Aorta (tissue), 5 donors: ENCODE measurements around the gene NR6A1. TPM values are rescaled to one million over a fixed set of nuclear protein-coding genes. Genes with fewer than 3 reads are reported as not detected.

ENCODE experiments used
- ATAC-seq: fragments of 200-7000 bp; cut with Tn5 transposase; one replicate; pipeline ENCODE4 v1.9.1; 2022; ENCODE audit warnings: moderate library complexity; ENCODE audit not compliant: low FRiP score
- DNase-seq, 2 donors: peaks; one replicate each; pipeline ENCODE4 v3.0.0-alpha.2; 2020
- H3K27ac ChIP-seq, 2 donors: one replicate each; pipeline ENCODE4 v1.5.1; 2013; ENCODE audit warnings: low read length in 2 of 2, mild to moderate bottlenecking in 2 of 2, moderate library complexity in 2 of 2, control low read depth in 1 of 2, inconsistent platforms in 1 of 2, low read depth in 1 of 2
- H3K27me3 ChIP-seq, 2 donors: one replicate each; pipeline ENCODE4 v1.6.1; 2013; ENCODE audit warnings: control low read depth in 1 of 2, low read length in 1 of 2, mild to moderate bottlenecking in 1 of 2, moderate library complexity in 1 of 2; ENCODE audit not compliant: insufficient read depth in 2 of 2, control insufficient read depth in 1 of 2
- H3K36me3 ChIP-seq, 2 donors: one replicate each; pipeline ENCODE4 v1.6.1; 2013; ENCODE audit warnings: control low read depth in 1 of 2, low read length in 1 of 2, mild to moderate bottlenecking in 1 of 2; ENCODE audit not compliant: insufficient read depth in 2 of 2, control insufficient read depth in 1 of 2
- H3K4me1 ChIP-seq, 2 donors: one replicate each; pipeline ENCODE4 v1.6.1; 2013; ENCODE audit warnings: low read length in 2 of 2, control low read depth in 1 of 2, mild to moderate bottlenecking in 1 of 2, moderate library complexity in 1 of 2; ENCODE audit not compliant: insufficient read depth in 2 of 2, control insufficient read depth in 1 of 2
- H3K4me3 ChIP-seq, 2 donors: one replicate each; pipeline ENCODE4 v1.5.1; 2013; ENCODE audit warnings: low read length in 2 of 2, control low read depth in 1 of 2, mild to moderate bottlenecking in 1 of 2
- H3K9me3 ChIP-seq: one replicate; pipeline ENCODE4 v1.6.1; 2013; ENCODE audit warnings: mild to moderate bottlenecking, low read length; ENCODE audit not compliant: control insufficient read depth
- WGBS, 2 donors: extraction: QIAGEN DNeasy Blood & Tissue Kit; methylation state at CpG; one replicate each; pipeline ENCODE4 v1.1.7; 2013; 5-methylcytosine and 5-hydroxymethylcytosine counted together
- intact Hi-C, 2 donors: fragments of 100-400 bp; cut with DNase I; formaldehyde crosslinking; loops; one replicate each; pipeline versions ENCODE4 v1.14.2 to v1.15.0; 2022
- polyA plus RNA-seq, 2 donors: library from polyadenylated mRNA; stranded (reverse); fragments of 200-250 nt; gene quantifications; one replicate each; pipeline ENCODE4 v1.2.3, GENCODE V29; 2013
- total RNA-seq, 2 donors: library from RNA; stranded (reverse); fragmentation: NEBNext Ultra II Directional; extraction: Animal tissue kit (Norgen Biotek cat#: 25700); gene quantifications; one replicate each; pipeline ENCODE4 v1.2.1, GENCODE V29; 2021
- donor health status: healthy with polysubstance abuse.
- donor health status: Bipolar disorder and iron deficiency.
- donor health status: DM: no; HTN: no; CAD: no.
- donor health status: DM: no; HTN: no; CAD: no.
- donor health status: DM: yes; HTN: yes; CAD: no.

NR6A1 gene
- total and polyA plus RNA-seq, 4 donors = 0.26 to 1.6 (median 0.46) TPM

DNA sequence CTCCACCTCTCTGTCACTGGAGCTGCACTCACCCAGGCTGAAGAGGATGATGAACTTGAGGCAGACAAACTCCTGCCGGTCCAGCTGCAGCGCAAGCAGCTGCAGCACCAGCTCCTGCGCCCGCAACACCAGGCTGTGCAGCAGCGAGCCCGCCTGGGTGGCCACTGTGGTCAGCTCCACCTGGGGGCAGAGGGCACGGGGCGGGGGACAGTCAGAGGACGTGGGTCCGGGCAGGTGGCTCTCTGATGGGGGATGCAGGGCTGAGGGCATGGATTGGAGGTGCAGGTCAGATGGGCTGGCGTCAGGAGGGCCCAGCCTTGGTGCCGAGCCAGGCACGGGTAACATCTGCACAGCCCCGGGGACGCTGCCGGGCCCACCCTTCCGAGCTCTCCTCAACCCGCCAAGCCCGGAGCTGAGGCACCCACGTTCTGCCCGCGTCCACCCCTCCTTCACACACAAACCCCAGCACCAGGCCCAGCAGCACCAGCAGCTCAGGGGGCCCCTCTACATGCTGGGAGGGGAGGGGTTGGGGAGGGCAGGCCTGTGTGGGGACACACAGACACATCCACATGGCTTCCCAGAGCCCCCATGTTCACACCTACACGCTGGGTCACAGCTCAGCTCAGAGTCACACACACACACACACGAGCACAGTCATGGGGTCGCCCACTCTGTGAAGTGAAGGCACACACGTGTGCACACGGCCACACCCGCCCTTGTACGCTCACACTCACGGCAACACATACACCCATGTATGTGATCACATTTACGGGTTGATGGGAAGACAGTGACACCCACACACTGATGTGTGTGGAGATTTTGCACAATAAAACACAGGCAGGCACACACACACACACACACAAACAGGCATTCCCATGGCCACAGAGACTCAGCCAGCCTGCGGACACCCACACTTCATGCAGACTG, 279.8 kb downstream of the NR6A1 start:
- WGBS, 2 donors = 88% methylated on average over 29 to 32 of the region's 32 CpGs
- DNase-seq (no peak), ATAC-seq (no peak)
- Histone ChIP-seq H3K27me3 (no peaks in the 10 kb centered on the region), H3K27ac (no peak overlapping the region), H3K4me1 (no peaks in the 10 kb centered on the region), H3K4me3 (no peak overlapping the region), H3K9me3 (no peaks in the 10 kb centered on the region), H3K36me3 (no peaks in the 10 kb centered on the region)
- intact Hi-C loops = no loop called here

DNA sequence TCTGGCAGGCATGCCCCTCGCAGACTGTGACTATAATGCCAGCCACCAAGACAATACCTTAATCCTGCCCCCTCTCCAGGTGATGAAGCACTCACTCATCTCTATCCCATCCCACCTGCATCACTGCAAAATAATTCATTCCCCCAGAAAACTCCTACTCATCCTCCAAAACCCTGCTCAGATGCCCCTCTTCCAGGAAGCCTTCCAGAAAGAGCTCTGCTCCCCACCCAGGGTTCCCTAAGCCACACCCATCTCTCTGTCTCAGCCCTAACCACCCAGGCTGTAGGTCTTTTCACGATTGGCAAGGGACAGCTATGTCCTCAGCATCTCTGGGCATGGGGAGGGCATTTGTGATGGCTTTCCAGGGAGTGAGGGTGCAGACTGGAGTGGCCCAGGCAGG, 281.1 kb downstream of the NR6A1 start:
- intact Hi-C loops = no loop called here
- DNase-seq (no peak), ATAC-seq (no peak)
- Histone ChIP-seq H3K27ac (no peak overlapping the region), H3K9me3 (no peaks in the 10 kb centered on the region), H3K36me3 (no peaks in the 10 kb centered on the region), H3K4me1 (no peaks in the 10 kb centered on the region), H3K27me3 (no peaks in the 10 kb centered on the region), H3K4me3 (no peak overlapping the region)
- 81 to 93% methylated on average over 2 of the region's 2 CpGs for WGBS, 2 donors

GRCh38 chr9:124489222-124489621, 281.9 kb downstream of the NR6A1 start:
- H3K4me3 ChIP-seq = no peak overlapping the region
- no peaks in the 10 kb centered on the region for H3K9me3 ChIP-seq
- H3K27ac ChIP-seq = no peak overlapping the region
- DNase-seq = no peak
- no peaks in the 10 kb centered on the region for H3K36me3 ChIP-seq
- no peaks in the 10 kb centered on the region for H3K4me1 ChIP-seq
- intact Hi-C loops = no loop called here
- ATAC-seq = no peak
- H3K27me3 ChIP-seq = no peaks in the 10 kb centered on the region
- WGBS, 2 donors = 73 to 74% methylated on average over 13 of the region's 13 CpGs

- Histone ChIP-seq H3K27ac (no peak overlapping the region), H3K4me3 (no peak overlapping the region), H3K36me3 (no peaks in the 10 kb centered on the region), H3K27me3 (no peaks in the 10 kb centered on the region), H3K4me1 (no peaks in the 10 kb centered on the region), H3K9me3 (no peaks in the 10 kb centered on the region)
- DNase-seq (no peak), ATAC-seq (no peak)
- WGBS, 2 donors = 93 to 94% methylated on average over 8 of the region's 8 CpGs
- intact Hi-C loops = no loop called here
These were observed 282.4 kb downstream of the NR6A1 start for GRCh38 chr9:124488641-124489210.

DNA sequence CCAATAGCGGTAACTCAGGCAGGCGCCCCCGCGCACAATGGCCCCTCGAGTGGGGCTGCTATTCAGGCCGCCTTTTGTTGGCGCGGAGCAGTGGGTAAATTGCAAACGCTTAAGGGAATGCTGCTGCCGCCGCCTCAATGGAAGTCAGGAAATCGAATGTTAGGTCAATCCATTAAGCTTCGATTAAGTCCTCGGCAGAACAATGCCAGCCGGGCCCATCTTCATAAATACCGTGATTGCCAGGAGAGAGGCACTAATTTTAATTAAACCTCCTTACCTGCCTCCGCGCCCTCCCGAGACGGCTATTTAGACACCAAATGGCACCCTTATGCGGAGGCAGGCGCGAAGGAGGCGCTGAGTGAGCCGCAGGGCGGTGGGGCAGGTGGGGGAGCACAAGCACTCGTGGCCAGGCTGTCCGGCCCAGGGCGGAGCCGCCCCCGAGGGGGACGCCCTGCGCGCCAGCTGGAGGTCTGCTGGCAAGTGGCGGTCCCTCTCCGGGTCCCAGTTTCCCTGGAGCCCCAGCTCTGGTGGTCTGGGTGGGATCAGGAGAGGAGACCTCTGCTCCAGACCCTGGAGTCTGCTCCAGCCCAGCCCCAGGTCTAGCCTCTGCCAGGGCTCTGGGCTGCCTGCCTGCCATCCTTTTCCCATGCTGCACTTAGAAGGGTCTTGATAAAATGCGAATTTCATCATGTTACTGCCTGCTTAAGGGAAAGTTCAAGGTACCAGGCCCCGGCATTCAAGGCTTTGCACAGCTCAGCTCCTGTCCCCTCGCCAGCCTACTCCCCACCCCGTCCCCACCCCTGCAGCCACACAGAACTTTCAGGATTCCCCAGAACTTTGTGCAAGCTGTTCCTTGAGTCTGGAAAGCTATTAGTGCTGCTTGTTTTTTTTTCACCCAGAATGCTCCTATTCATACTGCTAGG, 283.6 kb downstream of the NR6A1 start:
- ATAC-seq (no peak), DNase-seq (no peak)
- intact Hi-C loops = no loop called here
- Histone ChIP-seq H3K4me1 (no peaks in the 10 kb centered on the region), H3K27me3 (no peaks in the 10 kb centered on the region), H3K36me3 (no peaks in the 10 kb centered on the region), H3K9me3 (peaks cover 3% of the 10 kb centered on the region), H3K27ac (no peak overlapping the region), H3K4me3 (no peak overlapping the region)
- WGBS, 2 donors = 21 to 25% methylated on average over 40 of the region's 40 CpGs

DNA sequence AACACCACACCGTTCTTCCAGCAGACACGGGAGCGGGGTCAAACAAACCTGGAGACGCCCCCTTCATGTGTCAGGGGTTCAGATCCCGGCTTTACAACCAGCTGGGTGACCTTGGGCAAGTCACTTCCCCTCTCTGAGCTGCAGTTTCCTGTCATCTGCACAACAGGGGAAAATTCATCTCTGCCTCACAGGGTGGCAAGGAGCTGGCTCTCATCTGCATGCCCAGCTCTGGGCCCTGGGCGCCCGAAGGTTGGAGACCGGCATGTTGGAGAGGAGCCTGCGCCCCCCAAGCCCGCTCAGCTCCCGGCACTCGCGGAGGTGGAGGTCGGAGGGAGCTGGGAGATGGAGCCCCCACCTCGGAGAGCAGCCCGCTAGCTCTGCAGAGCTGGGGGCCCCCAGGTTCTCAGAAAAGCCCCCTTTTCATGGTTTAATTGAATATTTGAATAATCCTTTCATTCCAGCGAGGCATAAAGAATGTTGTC, 284.3 kb downstream of the NR6A1 start:
- intact Hi-C loops = no loop called here
- no peak overlapping the region for H3K27ac ChIP-seq
- 42 to 46% methylated on average over 17 of the region's 17 CpGs for WGBS, 2 donors
- ATAC-seq (no peak), DNase-seq (no peak)
- peaks cover 3% of the 10 kb centered on the region for H3K9me3 ChIP-seq
- H3K27me3 ChIP-seq = no peaks in the 10 kb centered on the region
- H3K4me3 ChIP-seq = no peak overlapping the region
- H3K36me3 ChIP-seq = no peaks in the 10 kb centered on the region
- H3K4me1 ChIP-seq = no peaks in the 10 kb centered on the region

GRCh38 chr9:124485936-124486335, 285.2 kb downstream of the NR6A1 start:
- ATAC-seq = no peak
- 63 to 66% methylated on average over 15 of the region's 15 CpGs for WGBS, 2 donors
- Histone ChIP-seq H3K4me1 (no peaks in the 10 kb centered on the region), H3K36me3 (no peaks in the 10 kb centered on the region), H3K27me3 (no peaks in the 10 kb centered on the region), H3K27ac (no peak overlapping the region), H3K9me3 (peaks cover 3% of the 10 kb centered on the region), H3K4me3 (no peak overlapping the region)
- intact Hi-C loops = no loop called here
- no peak for DNase-seq

- H3K4me3 ChIP-seq = no peak overlapping the region
- 69 to 83% methylated on average over 12 to 13 of the region's 13 CpGs for WGBS, 2 donors
- DNase-seq = no peak
- no peaks in the 10 kb centered on the region for H3K36me3 ChIP-seq
- H3K4me1 ChIP-seq = no peaks in the 10 kb centered on the region
- no peak for ATAC-seq
- no peaks in the 10 kb centered on the region for H3K27me3 ChIP-seq
- peaks cover 3% of the 10 kb centered on the region for H3K9me3 ChIP-seq
- no peak overlapping the region for H3K27ac ChIP-seq
- intact Hi-C loops = no loop called here
These were observed 285.9 kb downstream of the NR6A1 start for GRCh38 chr9:124485201-124485600.
